NCI-H82 treated with DMSO at 0.1 percent for 48 hours (cell line): ENCODE data around the gene SMTNL1.

Source experiments
- DNase-seq: peaks from one replicate; lab custom pipeline; 2025; ENCODE audit not compliant: unreplicated experiment; lab: John Stamatoyannopoulos, UW

Gene SMTNL1

GRCh38 chr11:57536947-57537619 is at the start of gene SMTNL1:
TSS of gene SMTNL1 (plus strand) at chr11:57537595. CDS start at chr11:57542643, 5,048 bp downstream.
- DNase-seq: peak; percentile 12

GRCh38 chr11:57487920-57488659 is 49.3 kb upstream of the SMTNL1 start:
- no peak for DNase-seq

GRCh38 chr11:57490456-57491248 is 46.7 kb upstream of the SMTNL1 start:
- DNase-seq: no peak

- DNase-seq: no peak
Measured at GRCh38 chr11:57491371-57492061, 45.9 kb upstream of the SMTNL1 start.

GRCh38 chr11:57493507-57494503 is 43.6 kb upstream of the SMTNL1 start:
- peak; percentile 26 for DNase-seq

- no peak for DNase-seq
Measured at GRCh38 chr11:57496109-57496820, 41.1 kb upstream of the SMTNL1 start.

- no peak for DNase-seq
Measured at GRCh38 chr11:57497303-57498247, 39.8 kb upstream of the SMTNL1 start.

GRCh38 chr11:57498540-57498939 is 38.9 kb upstream of the SMTNL1 start:
- no peak for DNase-seq

- peak; percentile 82 for DNase-seq
Measured at GRCh38 chr11:57499413-57499982, 37.9 kb upstream of the SMTNL1 start.

GRCh38 chr11:57499983-57500461 is 37.4 kb upstream of the SMTNL1 start:
- no peak for DNase-seq

- no peak for DNase-seq
Measured at GRCh38 chr11:57500515-57500914, 36.9 kb upstream of the SMTNL1 start.

- no peak for DNase-seq
Measured at GRCh38 chr11:57500926-57501325, 36.5 kb upstream of the SMTNL1 start.

GRCh38 chr11:57501953-57502352 is 35.4 kb upstream of the SMTNL1 start:
- no peak for DNase-seq

GRCh38 chr11:57502376-57502775 is 35.0 kb upstream of the SMTNL1 start:
- DNase-seq: no peak

- DNase-seq: no peak
Measured at GRCh38 chr11:57502870-57503269, 34.5 kb upstream of the SMTNL1 start.

GRCh38 chr11:57504511-57504910 is 32.9 kb upstream of the SMTNL1 start:
- no peak for DNase-seq

GRCh38 chr11:57506522-57506921 is 30.9 kb upstream of the SMTNL1 start:
- no peak for DNase-seq
